ENCODE results near the gene CRLF1. TPM values are rescaled to one million over a fixed set of nuclear protein-coding genes. Genes with fewer than 3 reads are reported as not detected.

The CRLF1 gene
- total RNA-seq, 1 experiment from 2014 or later, result 0.86 TPM

DNA sequence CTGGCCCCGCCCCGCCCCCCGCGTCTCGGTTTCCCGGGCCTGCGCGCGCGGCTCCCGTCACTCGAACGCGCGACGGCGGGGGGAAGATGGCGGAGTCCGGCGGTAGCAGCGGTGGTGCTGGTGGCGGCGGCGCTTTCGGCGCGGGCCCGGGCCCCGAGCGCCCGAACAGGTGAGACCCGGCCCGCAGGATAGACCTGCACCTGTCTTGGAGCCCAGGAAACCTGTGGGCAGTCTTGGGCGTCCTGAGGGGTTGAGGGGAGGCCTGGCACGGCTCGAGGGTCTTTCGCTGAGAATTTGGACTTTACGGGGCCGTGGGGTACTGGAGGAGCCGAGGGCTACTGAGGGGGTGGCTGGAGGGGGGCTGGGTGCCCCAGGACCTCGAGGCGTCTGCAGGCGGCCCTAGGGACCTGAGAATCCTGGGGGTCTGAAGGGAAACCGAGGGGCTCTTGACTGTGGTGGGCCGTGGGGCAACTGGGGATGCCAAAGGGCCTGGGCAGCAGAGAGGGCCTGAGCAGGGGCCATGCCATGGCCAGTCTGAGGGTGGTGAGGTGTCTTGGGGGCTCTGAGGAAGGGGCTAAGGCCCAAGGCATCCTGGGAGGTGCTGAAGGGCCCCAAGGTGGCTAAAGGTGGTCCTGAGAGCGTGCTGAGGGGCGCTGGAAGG, 30.5 kb upstream of the CRLF1 start, which contains the start of gene KLHL26:
KLHL26 (plus strand) TSS at position 60 of the 661 bp plus-strand sequence; CDS start at position 87, 27 bp downstream.
- DNase-seq (ENCODE audit: low read depth), result no peak

DNA sequence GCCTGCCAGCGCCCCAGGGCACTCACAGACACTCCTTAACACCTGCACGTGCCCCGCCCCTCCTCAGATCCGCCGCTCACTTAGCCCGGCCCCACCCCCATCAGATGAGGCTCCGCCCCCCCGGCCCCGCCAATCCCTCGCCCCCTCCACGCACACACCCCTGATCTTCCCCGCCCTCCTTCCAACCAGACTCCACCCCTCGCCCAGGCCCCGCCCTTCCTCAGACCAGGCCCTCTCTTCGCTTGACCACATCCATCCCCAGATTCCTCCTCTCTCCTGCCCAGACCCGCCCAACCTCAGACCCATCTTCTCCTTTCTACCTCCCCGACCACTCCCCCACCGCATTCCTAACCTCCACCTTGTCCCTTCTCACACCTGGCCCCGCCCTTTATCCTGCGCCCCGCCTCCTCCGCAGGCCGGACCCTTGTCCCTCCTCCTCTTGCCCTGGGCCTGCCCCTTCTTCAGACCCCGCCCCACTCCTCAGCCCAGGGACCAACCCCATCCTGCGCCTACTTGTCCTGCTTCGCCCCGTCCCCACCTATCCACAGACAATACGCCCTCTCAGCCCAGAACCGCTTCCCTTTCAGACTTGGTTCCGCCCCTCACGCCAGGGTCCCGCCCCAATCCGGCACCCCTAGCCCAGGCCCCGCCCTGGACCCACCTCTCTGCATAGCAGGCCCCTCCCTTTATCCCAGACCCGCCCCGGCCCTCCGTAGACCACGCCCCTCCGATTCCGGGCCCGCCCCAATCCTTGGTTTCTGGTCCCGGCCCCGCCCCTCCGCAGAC, 29.8 kb upstream of the CRLF1 start:
- peak; percentile 89 for DNase-seq (ENCODE audit: low read depth)

DNA sequence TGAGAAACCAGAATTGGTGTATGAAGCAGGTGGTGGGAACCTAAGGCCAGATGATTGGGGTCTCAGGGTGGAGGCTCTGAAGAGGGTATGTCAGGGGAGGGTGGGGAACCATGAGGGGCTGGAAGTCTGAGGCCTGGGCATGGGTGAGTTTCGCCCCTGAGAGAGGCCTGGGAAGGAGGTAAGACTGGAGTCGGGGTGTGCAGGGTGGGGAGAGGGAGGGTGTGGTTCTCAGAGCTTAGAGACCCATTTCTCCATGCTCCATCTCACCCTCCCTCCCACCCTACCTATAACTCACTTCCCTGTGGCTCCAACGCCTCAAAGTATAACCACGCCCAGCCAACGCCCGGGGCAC, 29.2 kb upstream of the CRLF1 start:
- no peak for DNase-seq (ENCODE audit: low read depth)

DNA sequence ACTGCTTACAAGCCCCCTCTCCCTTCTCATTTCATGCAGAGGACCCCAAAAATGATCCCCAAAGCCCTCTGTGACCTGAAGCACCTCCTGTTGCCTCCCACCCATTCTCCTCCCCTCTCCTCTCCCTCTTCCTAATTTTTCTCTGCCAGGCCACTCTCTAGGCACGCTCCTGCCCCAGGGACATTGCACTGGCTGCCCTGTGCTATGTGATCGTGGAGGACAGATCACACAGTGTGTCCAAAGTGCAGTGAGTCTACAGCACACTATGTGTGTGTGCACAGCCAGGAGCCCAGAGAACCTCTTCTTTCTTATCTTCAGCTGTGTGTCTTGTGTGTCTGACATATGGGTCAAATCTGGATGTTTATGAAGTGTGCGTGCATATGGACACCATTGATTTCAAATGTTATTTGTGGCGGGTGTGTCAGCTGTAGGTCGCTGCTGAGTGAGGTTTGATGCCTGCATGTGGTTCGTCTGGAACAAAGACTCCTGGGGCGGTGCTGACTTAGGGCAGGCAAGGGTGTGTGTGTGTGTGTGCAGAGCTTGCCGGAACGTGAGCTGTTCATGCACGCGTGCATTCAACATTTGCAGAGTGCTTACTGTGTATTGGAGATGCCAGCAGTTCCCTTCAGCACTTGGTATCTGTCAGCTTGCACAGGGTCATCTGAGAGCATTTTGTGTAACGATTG, 28.2 kb upstream of the CRLF1 start:
- no peak for DNase-seq (ENCODE audit: low read depth)

DNA sequence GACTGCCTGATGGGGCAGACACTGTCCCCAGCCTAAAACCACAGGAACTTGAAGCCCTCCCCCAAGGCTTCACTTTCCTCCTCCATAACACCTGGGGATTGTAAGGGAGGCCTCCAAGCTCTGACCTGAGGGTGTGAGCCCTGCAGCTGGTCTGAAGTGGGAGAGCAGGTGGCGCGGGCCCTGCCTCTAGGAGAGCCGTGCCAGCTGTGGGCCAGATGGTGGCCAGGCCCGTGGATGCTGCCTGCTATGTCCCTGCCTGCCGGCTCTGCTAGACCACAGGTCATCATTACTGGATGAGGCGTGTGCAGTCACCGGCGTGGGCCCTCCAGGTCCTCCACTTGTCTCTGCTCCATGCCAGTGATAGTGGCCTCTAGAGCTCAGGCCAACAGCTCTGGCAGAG, 26.7 kb upstream of the CRLF1 start:
- DNase-seq (ENCODE audit: low read depth), result no peak

DNA sequence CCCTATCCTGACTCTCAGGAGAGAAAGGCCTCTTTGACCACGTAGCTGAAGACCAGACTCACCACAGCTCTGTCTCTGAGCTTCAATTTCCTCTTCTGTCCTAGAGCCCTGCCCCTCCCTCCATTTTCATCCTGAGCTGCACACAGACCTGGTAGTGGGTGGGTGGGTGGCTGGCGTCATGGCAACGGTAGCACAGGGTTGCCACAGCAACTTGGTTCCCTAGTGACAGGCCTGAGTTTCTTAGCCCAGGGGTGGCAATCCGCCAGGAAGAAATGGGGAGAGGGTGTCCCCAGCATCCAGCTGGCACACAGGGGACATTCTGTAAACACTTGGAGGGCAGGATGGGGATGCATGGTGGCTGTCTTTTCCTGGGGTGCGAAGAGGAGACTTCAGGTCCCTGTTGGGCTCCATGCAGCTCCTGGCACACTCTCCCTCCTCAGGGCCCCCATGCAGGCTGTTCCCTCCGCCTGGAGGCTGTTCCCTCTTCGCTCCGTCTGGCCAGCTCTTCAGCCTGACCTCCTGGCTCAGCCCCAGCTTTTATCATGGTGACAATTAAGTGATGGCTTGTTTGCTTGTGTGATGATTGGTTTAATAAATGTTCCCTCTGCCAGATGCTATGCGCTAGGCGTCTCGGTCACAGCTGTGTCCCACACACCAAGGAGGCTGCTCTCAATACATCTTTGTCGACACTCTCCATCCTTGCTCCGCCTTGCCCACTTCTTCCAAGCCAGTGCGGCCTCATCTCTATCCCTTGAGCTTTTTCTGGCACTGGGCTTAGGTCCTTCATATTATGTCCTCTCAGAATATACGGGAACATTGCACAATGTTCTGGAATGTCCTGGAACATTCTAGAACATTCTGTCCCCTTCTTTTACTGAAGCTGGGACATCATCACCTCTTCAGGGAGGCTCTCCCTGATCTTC, 22.8 kb upstream of the CRLF1 start:
- DNase-seq (ENCODE audit: low read depth), result peak; percentile 46

DNA sequence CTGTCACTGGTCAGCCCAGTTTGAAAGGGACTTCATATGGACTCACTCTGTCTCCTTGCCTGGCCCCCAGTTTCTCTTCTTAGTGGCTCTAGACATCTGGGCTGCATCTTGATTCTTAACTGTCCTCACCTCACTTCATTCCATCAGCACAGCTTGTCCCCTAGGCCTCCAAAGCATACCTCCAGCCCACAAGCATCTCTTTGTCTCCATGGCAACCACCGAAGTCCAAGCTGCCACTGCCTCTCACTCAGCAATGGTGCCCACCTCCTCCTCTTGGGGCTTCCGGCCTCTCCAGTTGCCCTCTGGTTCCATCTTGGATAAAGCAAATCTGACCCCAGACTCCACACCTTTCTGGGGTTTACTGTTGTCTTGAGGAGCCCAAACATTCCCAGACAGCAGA, 20.3 kb upstream of the CRLF1 start:
- no peak for DNase-seq (ENCODE audit: low read depth)

DNA sequence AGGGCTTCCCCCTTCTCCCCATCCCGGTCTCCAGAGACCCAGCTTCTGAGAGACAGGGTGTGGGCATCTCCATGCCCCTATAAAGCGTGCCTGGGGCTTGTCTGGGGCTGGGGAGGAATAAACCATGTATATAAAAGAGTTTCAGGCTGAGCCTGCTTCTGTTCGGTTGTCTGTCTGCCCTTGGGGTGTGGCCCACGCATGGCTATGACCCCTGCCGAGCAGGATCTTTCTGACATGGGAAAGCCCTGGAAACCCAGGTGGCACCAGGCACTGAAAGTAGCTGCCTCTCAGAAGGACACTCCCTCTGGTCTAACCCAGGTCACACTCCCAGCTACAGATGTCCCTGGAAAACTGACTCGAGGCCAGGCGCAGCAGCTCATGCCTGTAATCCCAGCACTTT, 14.3 kb upstream of the CRLF1 start:
- no peak for DNase-seq (ENCODE audit: low read depth)

DNA sequence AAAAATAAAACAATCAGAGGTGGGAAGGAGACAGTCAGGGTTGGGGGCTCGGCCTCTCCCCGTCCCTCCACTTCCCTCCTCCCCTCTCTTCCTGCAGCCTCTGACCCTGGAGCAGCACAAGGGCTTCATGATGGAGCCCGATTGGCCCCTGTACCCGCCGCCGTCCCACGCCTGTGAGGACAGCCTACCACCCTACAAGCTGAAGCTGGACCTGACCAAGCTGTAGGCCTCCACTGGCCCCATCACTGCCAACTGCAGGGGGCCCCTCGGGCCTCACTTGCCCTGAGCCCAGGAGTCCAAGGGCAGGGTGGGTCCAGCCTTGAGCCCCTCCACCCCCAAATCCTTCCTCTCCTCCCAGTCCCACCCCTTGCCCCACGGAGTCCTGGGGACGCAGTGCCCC, 13.7 kb upstream of the CRLF1 start:
- DNase-seq (ENCODE audit: low read depth), result no peak

DNA sequence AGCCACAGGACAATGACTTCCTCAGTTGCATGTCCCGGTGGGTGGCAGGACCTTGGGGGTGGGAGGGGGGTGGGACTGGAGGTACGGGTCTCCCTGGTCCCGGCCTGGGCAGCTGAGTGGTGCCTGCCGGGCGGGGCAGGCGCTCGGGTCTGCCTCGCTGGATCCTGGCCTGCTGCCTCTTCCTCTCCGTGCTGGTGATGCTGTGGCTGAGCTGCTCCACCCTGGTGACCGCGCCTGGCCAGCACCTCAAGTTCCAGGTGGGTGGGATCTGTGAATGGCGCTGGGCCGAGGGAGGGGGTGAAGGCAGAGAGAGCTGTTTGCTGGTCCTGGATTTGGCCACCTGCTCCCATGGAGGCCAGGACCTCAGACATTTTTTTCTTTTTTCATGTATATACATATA, 11.6 kb upstream of the CRLF1 start:
- no peak for DNase-seq (ENCODE audit: low read depth)

DNA sequence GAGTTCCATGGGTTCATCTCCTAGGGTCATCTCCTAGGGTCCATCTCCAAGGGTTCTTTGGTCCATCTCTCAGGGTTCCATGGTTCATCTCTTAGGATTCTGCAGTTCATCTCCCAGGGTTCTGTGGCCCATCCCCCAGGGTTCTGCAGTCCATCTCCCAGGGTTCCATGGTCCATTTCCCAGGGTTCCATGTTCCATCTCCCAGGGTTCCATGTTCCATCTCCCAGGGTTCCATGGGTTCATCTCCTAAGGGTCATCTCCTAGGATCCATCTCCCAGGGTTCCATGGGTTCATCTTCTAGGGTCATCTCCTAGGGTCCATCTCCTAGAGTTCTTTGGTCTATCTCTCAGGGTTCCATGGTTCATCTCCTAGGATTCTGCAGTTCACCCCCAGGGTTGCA, 11.0 kb upstream of the CRLF1 start:
- no peak for DNase-seq (ENCODE audit: low read depth)

DNA sequence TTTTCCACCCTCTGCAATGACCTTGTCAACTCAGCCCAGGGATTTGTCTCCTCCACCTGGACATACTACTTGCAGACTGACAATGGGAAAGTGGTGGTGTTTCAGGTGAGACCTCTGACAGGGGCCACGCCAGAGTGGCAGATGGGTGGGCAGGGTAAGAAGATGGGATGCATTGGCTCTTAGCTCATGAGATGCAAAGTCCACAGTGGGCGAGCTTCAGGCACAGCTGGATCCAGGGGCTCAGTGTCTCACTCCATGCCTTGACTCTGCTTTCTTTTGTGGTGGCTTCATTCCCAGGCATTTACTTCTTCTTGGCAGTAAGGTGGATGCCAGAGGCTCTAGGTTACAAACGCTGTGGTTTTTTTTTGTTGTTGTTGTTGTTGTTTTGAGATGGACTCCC, 9.4 kb upstream of the CRLF1 start:
- DNase-seq (ENCODE audit: low read depth), result no peak

DNA sequence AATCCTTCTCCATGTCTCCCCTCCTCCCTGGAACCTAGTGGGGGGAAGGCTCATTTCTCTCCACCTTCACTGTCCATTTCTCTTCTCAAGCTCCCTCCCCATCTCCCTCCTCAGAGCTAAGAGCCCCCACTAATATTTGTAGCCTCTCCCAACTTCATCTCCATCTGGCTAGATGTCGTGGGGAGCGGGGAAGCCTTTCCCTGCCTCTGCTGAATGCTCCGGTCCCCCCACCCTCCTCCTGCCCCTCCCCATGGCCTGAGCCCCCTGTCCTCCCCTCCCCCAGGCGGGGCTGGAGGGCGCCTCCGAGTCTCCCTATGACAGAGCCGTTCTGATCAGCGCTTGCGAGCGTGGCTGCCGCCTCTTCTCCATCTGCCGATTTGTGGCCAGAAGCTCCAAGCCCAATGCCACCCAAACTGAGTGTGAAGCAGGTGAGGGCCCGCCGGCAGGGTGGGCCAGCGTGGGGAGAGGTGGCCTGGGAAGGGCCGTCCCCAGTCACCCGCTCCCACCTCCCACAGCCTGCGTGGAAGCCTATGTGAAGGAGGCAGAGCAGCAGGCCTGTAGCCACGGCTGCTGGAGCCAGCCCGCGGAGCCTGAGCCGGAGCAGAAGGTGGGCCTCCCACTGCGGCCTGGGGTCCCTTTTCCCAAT, 7.1 kb upstream of the CRLF1 start:
- DNase-seq (ENCODE audit: low read depth), result no peak

DNA sequence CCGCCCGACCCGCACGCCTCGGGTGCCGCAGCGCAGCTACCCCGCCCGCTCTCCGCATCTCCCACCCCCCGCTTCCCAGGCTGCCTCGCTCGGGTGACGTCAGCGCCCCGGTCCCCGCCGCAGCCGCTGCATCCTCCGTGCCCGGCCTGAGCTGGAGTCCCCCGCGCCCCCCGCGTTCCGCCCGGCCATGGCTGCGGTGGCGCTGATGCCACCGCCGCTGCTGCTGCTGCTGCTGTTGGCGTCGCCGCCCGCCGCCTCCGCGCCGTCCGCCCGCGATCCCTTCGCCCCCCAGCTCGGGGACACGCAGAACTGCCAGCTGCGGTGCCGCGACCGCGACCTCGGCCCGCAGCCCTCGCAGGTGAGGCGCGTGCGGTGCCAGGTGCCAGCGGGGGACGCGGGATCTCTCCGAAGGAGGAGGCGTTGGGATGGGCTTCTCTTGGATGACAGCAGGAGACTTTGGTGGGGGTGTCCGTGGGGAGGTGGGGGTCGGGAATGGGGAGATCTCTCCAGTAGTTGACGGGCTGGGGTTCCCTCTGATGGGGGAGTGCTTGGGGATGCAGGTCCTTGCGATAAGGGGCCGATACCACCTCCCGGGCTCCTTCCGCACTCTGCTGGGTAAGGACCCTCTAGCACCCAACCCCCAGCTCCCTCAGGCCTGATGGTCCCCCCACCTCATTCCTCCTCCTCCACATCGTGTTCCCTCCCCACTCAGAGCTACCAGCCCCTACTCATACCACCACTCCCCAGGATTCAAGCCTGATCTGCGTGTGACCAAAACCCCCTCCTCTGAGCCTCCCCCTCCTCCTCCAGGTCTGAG, 6.4 kb upstream of the CRLF1 start, which contains the start of gene TMEM59L:
TMEM59L (plus strand) TSS at position 99 of the 817 bp plus-strand sequence; CDS start at position 188, 89 bp downstream.
- no peak for DNase-seq (ENCODE audit: low read depth)

DNA sequence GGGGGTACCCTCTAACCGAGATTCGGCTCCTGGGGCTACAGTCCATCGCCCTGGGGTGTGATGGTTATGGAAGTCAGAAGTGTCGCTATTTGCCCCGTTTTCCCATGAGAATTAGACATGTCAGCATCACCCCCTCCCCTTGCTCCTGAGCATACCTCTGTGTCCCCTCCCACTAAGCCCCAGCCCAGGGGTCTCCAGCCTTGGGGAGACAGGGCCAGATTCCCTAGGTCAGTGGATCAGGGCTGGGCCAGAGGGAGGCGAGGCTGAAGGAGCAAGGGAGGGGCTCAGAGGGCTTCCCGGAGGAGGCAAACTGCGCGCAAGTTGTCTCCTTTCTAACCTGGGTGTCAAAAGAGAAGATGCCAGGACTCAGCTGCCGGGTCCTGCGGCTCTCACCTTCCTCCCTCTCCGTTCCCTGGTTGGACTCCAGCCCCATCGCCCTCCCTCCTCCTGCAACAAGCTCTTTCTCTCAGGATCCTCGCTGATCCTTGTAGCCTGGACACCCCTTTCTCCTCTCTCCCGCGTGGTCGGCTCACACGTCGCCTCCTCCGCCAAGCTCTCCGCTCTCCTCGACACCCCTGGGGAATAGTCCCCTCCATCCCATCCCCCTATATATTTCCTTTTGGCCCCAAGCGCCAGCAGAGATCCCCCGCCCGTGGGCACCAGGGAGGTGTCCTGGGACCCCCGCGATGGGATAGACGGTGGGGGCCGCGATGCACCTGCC, 5.6 kb upstream of the CRLF1 start:
- DNase-seq (ENCODE audit: low read depth), result no peak

DNA sequence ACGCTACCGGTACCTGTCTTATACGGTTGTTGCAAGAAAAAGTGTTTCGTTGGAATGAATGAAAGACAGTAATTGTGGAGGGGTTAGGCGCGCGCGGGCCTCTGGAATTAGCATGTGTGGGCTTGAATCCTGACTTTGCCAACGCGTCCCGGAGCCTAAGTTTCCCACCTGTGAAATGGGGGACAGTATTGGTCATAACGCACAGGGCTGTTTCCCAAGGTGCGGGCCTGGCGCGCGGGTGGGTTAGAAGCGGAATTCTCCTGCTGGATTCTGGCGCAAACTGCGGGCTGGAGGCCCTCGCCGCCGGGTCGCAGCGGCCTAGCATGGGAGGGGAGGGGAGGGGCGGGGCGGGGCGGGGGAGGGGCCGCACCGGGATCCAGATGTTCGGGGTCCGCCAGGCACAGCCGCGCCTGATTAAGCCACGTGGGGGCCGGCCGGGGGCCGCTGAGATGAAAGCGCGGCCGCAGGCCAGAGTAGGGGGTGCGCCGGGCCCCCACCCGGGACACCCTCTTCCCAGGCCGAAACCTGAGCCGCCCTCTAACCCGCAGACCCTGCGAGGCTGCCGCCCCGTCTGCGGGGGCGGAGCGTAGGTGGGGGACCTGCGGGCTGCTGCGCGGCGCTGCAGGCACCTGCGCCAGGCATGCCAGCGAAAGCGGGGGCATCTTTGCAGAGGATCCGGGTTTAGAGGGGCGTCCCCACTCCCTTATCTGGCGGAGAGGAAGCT, 4.9 kb upstream of the CRLF1 start:
- DNase-seq (ENCODE audit: low read depth), result no peak

DNA sequence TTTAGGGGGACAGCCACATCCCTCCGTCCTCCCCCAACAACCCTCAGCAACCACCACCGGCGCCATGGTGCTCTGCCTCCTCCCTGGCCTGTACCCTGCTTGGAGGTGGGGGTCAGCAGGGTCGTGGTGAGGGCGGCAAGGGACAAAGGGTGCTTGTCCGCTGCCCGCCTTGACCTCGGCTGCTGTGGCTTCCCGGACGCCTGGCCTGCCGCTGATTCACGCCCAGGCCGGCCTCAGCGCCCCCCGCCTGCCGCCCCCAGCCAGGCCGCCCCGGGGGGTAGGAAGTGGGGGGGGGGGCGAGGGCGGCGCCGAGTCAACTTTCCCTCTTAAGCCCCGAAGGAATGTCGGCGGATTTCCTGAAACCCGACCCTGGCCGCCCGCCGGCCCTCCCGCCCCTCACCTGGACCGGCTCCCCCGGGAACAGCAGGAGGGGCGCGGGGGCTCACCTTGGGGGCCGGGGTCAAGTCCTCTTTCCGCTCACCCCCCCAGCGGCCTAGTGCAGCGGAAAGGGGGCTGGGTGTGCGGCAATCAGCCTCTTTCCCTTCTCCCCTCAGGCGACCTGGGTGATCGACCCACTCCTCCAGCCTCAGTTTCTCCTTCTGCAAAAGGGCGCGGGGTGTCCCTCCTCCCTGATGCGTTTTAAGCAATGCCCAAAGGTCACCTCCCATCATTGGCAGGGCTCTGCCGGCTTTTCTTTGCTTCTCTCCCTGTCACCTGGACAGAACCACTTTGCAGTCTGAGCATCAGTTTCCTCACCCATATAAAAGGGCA, 4.1 kb upstream of the CRLF1 start:
- no peak for DNase-seq (ENCODE audit: low read depth)

DNA sequence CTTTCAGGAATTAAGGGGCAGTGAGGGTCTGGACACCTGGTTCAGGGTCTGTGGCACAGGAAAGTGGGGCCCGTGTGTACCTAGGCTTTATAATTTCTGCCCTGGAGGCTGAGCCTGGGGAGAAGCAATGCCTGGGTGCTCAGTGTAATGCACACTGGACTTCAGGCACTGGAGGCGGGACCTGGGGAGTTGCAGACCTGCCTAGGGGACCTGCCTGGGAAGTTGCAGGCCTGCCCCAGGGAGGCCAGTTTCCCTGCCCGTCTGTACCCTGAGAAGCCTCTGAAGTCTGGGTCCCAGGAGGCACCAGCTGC, 3.6 kb upstream of the CRLF1 start:
- DNase-seq (ENCODE audit: low read depth), result no peak

Measured in LHCN-M2 (cell line).